ENCODE measurements around the gene TTYH2.
A peak's percentile ranks its signal among the peaks of the same experiment; 100 is the strongest.

Gene TTYH2

DNA sequence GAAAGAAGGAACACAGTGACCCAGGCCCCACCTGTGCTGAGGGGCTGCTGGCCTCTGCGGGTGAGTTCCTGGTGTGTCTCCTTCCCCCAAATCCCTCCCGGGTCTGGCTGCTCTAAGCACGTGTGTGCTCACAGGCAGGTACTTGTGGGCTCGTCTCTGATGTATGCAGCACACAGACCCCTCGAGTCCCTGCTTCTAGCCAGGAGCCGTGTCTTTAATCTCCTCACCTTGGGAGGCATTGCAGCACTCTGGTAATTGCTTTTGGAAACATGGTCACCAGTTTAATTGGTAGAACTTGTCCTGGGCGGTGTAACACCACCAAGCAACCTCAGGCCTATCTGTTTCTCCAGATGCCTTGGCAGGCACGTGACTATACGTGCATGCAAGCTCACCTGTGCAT lies 18.7 kb upstream of the TTYH2 start:
- no peak for DNase-seq (ENCODE audit: low spot score)

- DNase-seq (ENCODE audit: low spot score): no peak
These were observed 16.6 kb upstream of the TTYH2 start for GRCh38 chr17:74196541-74197317.

GRCh38 chr17:74197801-74198200 lies 15.6 kb upstream of the TTYH2 start:
- no peak for DNase-seq (ENCODE audit: low spot score)

GRCh38 chr17:74198694-74199093 lies 14.7 kb upstream of the TTYH2 start:
- DNase-seq (ENCODE audit: low spot score): no peak

- peak; percentile 80 for DNase-seq (ENCODE audit: low spot score)
These were observed 13.9 kb upstream of the TTYH2 start for GRCh38 chr17:74199306-74200092.

- DNase-seq (ENCODE audit: low spot score): no peak
These were observed 13.3 kb upstream of the TTYH2 start for GRCh38 chr17:74200112-74200511.

DNA sequence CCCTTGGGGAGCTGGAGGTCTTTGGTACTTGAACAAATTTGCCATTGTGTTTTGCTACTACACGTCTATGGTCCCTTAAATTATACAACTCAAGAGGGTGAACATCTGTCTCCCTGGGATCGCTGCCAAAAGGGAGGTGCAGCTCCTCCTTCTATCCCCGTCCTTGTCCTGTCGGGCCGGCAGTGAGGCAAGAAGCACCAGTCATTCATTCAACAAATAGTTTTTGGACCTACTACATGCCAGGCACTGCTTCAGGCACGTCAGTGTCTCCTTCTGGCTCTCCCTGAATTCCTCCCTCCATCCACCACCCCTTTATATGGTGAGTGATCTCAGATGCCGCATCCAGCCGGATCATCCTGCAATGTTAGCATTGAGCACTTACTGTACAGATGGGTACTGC lies 12.1 kb upstream of the TTYH2 start:
- DNase-seq (ENCODE audit: low spot score): no peak

- no peak for DNase-seq (ENCODE audit: low spot score)
These were observed 11.4 kb upstream of the TTYH2 start for GRCh38 chr17:74201948-74202347.

DNA sequence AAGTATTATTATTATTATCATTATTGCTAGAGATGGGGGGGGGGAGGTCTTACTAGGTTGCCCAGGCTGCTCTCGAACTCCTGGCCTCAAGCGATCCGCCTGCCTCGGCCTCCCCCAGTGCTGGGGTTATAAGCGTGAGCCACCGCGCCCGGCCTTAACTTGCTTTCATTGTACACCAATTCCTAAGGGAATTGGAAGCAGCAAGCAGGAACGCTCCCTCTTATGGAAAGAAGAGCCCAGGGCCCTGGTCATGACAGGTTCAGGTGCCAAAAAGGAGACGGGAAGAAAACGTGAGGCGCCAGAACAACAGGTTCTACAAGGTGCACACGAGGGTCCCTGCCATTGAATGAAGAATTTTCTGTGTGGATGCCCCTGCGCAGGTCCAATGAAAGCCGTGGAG lies 10.4 kb upstream of the TTYH2 start:
- no peak for DNase-seq (ENCODE audit: low spot score)

DNA sequence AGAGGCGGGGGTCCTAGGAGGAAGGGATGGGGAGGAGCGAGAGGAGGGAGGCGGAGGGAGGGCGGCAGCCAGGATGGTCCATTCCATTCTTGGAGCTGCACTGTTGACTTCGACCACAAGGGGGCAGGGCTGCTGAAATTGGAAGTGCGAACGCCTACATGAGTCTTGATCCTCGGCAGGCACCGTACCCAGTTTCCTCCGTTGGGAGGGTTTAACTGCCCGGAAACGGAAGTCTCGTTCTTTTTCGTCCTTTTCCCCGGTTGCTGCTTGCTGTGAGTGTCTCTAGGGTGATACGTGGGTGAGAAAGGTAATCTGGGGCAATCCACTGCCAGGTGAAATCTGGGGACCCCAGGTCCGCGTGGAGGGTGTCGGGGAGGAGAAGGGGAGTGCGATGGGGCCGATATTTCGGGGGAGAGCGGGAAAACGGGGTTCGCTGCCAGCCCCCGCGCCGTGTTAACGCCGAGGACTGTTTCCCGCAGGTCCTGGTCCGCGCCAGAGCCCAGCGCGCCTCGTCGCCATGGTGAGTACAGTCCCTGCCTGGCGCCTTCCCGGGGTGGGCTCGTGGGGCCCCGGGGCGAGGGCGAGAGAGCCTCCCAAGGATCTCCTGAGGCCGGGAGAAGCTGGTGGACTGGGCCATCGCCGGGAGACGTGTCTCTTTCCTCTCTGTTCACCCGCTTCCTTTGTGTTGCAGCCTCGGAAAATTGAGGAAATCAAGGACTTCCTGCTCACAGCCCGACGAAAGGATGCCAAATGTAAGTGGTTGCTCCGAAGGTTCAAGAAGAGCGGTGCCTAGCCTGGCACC lies 9.7 kb upstream of the TTYH2 start, which contains the start of gene RPL38:
TSS of gene RPL38 (plus strand) at position 240 of the 802 bp plus-strand sequence. CDS start at position 518, 278 bp downstream.
- peak; percentile 98 for DNase-seq (ENCODE audit: low spot score)

DNA sequence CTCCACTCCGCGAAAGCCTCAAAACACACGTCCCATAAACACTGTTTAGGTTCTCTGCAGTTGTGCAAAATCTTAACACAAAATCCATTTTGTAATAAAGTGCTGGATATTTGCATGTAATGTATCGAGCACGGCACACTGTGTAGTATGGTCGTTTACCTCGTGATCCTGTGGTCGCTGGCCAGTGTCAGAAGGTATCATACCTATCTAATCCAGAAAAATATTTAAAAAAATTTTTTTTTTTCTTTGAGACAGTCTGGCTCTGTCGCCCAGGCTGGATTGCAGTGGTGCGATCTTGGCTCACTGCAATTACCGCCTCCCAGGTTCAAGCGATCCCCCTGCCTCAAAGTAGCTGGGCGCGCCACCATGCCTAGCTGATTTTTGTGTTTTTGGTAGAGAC lies 8.9 kb upstream of the TTYH2 start:
- DNase-seq (ENCODE audit: low spot score): no peak

DNA sequence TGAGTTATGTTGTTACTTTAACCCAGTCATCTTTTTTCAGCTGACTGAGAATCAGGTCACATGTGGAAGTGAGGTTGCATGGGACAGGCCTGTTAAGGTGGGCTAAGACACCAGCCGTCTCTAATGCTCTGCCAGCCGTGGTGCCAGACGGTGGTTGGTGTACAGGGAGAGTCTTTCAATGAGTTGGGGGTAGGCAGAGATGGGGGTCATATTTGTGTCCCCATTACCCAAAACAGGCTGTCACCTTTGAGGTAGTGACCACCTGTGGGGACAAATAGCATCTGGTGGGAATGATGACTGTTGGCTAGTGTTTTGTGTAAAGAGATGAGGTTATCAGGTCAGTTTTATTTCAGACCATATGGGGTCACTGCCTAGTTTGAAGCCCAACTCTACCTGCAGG lies 8.1 kb upstream of the TTYH2 start:
- no peak for DNase-seq (ENCODE audit: low spot score)

GRCh38 chr17:74206332-74206818 lies 7.0 kb upstream of the TTYH2 start:
- no peak for DNase-seq (ENCODE audit: low spot score)

DNA sequence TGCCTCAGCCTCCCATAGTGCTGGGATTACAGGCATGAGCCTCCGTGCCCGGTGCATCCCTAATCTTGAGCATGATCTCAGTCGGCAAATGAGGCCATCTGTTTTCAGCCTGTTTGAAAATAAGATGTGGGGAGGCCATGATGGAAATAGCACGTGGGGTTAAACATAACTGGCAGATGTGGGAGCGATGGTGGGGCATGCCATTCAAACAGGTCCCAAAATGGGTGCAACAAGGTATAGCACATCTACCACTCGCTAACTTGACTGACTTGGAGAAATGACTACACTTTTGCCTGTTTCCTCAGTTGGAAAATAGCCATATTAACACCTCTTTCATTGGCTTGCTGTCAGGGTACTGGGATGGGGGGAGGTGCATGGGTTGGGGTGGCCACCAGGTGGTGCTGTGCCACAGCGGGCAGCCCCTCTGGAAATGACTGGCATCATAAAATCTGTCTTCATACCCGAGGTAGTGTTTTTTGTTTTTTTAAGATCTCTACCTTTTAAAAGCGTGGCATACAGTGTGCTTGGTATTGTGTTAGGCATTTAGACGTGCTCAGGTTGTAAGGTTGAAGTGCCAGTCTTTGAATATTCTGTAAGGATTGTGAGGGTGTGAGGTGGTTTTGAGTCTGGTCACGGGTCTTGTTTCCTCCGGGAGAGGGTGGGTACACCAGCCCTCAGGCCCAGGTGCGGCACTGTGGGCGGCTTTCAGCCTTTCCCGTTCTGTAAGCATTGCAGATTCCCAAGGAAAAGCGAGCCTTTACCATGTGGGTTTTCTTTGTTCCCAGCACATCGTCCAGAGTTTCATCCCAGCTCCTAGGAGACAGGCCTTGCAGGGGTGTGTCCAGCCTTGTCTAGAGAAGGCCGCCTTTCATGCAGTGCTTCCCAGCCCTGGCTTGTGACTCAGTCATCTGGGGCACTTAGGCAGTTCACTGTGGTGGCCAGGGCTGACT lies 2.9 kb upstream of the TTYH2 start:
- peak; percentile 92 for DNase-seq (ENCODE audit: low spot score)

- no peak for DNase-seq (ENCODE audit: low spot score)
These were observed 2.0 kb upstream of the TTYH2 start for GRCh38 chr17:74211141-74211911.

- no peak for DNase-seq (ENCODE audit: low spot score)
These were observed 1.5 kb upstream of the TTYH2 start for GRCh38 chr17:74211912-74212208.

- DNase-seq (ENCODE audit: low spot score): no peak
These were observed 1.0 kb upstream of the TTYH2 start for GRCh38 chr17:74212209-74212912.

GRCh38 chr17:74213861-74214391 lies 555 bp downstream of the TTYH2 start:
- no peak for DNase-seq (ENCODE audit: low spot score)

DNA sequence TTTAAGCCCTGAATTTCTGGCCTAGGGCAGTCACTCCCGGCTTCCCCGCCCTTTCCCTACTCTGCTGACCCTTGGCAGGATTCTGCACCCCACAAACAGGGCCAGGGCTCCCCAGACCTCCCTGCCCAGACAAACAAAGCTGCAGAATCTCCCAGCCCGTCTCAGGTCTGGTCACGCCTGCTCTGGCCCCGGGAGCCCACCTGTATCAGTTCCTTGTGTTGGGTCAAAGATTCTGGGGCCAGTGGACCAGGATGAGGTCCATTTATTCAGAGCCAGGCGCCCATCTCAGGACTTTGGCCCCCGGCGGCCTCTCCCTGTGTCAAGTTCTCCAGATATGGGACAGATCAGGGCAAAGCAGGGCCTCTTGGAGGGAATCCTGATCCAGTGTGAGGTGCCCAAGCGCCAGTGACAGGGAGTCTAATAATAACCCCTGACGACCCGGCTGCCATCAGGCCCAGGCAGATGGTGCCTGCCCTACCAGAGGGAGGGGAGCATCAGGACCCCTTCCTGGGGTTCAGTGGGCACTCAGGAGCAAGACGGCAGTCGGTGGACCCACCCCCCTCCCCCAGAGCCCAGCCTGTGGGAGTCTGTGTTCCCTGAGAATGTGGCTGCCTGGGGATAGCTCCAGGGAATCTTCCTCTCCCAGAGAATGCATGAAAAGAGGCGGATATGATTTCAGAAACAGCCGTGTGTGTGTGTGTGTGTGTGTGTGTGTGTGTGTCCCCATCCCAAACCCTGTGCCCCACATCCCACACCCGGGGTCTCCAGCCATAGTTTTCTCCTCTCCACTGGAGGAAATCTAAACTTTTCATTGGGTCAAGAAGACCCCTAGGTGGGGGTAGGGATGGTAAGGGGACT lies 1.3 kb downstream of the TTYH2 start:
- no peak for DNase-seq (ENCODE audit: low spot score)
